Rectal smooth muscle tissue (tissue), 1 donor: ENCODE data around the gene PKIG.
"Not testable (repeated sequence)": the region's sequence is repeated elsewhere in the genome, so short reads cannot be mapped to it uniquely, and the experiment has no call there.

Experiments
- H3K27ac ChIP-seq: one replicate; pipeline ENCODE4 v1.7.0; 2013; ENCODE audit warnings: low read depth, low read length, inconsistent platforms
- H3K27me3 ChIP-seq: one replicate; pipeline ENCODE4 v1.7.0; 2013; ENCODE audit warnings: low read length; ENCODE audit not compliant: control insufficient read depth, insufficient read depth
- H3K36me3 ChIP-seq: one replicate; pipeline ENCODE4 v1.7.0; 2013; ENCODE audit warnings: low read length; ENCODE audit not compliant: control insufficient read depth, insufficient read depth
- H3K4me1 ChIP-seq: one replicate; pipeline ENCODE4 v1.7.0; 2013; ENCODE audit warnings: low read length; ENCODE audit not compliant: control insufficient read depth, insufficient read depth
- H3K4me3 ChIP-seq: one replicate; pipeline ENCODE4 v1.7.0; 2013; ENCODE audit warnings: low read length
- H3K9ac ChIP-seq: one replicate; pipeline ENCODE4 v1.7.0; 2013; ENCODE audit warnings: low read length

PKIG gene

GRCh38 chr20:44552568-44552949, 29.8 kb upstream of the PKIG start:
- Histone ChIP-seq H3K4me3 (no peak overlapping the region), H3K27me3 (no peaks in the 10 kb centered on the region), H3K4me1 (peaks cover 37% of the 10 kb centered on the region), H3K9ac (no peak overlapping the region), H3K27ac (peak overlapping the region; percentile 80), H3K36me3 (no peaks in the 10 kb centered on the region)

- Histone ChIP-seq H3K27me3 (no peaks in the 10 kb centered on the region), H3K36me3 (no peaks in the 10 kb centered on the region), H3K4me1 (peaks cover 37% of the 10 kb centered on the region), H3K4me3 (no peak overlapping the region), H3K27ac (peak overlapping the region; percentile 80), H3K9ac (no peak overlapping the region)
Measured at GRCh38 chr20:44552950-44553908, 29.1 kb upstream of the PKIG start.

DNA sequence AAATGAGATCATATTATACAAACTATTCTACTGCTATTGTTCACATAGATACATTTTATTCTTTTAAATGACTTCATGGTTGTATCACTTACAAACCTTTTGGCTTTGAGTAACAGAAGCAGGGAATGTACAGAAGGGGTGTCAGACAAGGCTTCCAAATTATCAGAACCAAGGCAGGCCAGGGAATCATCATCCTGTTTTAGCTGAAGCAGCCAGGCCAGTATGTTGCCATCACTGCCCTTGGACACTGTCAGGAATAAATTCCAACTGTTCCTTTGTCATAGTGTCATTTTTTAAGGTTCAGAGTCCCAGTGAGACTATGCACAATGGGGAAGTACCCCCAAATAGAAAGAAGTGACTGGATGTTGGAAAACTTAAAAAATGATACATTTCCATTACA, 23.1 kb upstream of the PKIG start:
- Histone ChIP-seq H3K36me3 (no peaks in the 10 kb centered on the region), H3K4me1 (peaks cover 15% of the 10 kb centered on the region), H3K9ac (no peak overlapping the region), H3K27ac (no peak overlapping the region), H3K27me3 (no peaks in the 10 kb centered on the region), H3K4me3 (no peak overlapping the region)

- Histone ChIP-seq H3K4me1 (peaks cover 7% of the 10 kb centered on the region), H3K9ac (no peak overlapping the region), H3K27me3 (no peaks in the 10 kb centered on the region), H3K27ac (no peak overlapping the region), H3K4me3 (no peak overlapping the region), H3K36me3 (no peaks in the 10 kb centered on the region)
Measured at GRCh38 chr20:44560229-44560628, 22.1 kb upstream of the PKIG start.

GRCh38 chr20:44560818-44561217, 21.6 kb upstream of the PKIG start:
- H3K36me3 ChIP-seq, H3K9ac ChIP-seq, H3K4me3 ChIP-seq, H3K4me1 ChIP-seq, H3K27ac ChIP-seq, H3K27me3 ChIP-seq: not testable (repeated sequence)

GRCh38 chr20:44561876-44562275, 20.5 kb upstream of the PKIG start:
- Histone ChIP-seq H3K4me3 (no peak overlapping the region), H3K27me3 (no peaks in the 10 kb centered on the region), H3K27ac (no peak overlapping the region), H3K4me1 (peaks cover 4% of the 10 kb centered on the region), H3K36me3 (no peaks in the 10 kb centered on the region), H3K9ac (no peak overlapping the region)

GRCh38 chr20:44566018-44566417, 16.4 kb upstream of the PKIG start:
- Histone ChIP-seq H3K27me3 (no peaks in the 10 kb centered on the region), H3K36me3 (no peaks in the 10 kb centered on the region), H3K9ac (no peak overlapping the region), H3K4me1 (peaks cover 6% of the 10 kb centered on the region), H3K27ac (peak overlapping the region; percentile 11), H3K4me3 (no peak overlapping the region)

GRCh38 chr20:44566811-44567210, 15.6 kb upstream of the PKIG start:
- Histone ChIP-seq H3K27me3 (no peaks in the 10 kb centered on the region), H3K4me3 (no peak overlapping the region)

DNA sequence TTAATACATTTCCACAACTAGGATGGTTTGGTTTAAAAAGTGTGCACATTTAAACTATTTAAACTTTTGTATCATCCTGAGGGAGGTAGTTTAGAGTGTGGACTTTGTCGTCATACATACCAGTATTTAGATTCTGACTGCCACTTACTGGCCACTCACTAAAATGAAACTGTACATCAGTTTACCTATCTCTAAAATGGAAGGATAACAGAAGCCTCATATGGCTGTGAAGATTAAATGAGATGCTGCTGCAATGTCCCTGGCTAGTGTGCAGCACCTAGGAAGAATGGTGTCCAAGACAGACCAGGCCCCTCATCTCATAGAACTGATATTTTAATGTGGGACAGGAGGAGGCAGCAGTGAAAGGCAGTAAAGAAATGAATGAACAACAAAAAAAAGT, 12.0 kb upstream of the PKIG start:
- Histone ChIP-seq H3K36me3 (no peaks in the 10 kb centered on the region), H3K27ac (no peak overlapping the region), H3K27me3 (no peaks in the 10 kb centered on the region), H3K9ac (no peak overlapping the region), H3K4me1 (peaks cover 23% of the 10 kb centered on the region), H3K4me3 (no peak overlapping the region)

More at GRCh38 chr20:44566811-44567210, 15.6 kb upstream of the PKIG start:
- H3K27ac ChIP-seq, result no peak overlapping the region
- H3K9ac ChIP-seq, result no peak overlapping the region
- H3K36me3 ChIP-seq, result no peaks in the 10 kb centered on the region
- H3K4me1 ChIP-seq, result peaks cover 13% of the 10 kb centered on the region

- Histone ChIP-seq H3K4me1 (peaks cover 29% of the 10 kb centered on the region), H3K9ac (no peak overlapping the region), H3K36me3 (no peaks in the 10 kb centered on the region), H3K27ac (peak overlapping the region; percentile 76), H3K4me3 (no peak overlapping the region), H3K27me3 (no peaks in the 10 kb centered on the region)
Measured at GRCh38 chr20:44571362-44571988, 10.9 kb upstream of the PKIG start.

DNA sequence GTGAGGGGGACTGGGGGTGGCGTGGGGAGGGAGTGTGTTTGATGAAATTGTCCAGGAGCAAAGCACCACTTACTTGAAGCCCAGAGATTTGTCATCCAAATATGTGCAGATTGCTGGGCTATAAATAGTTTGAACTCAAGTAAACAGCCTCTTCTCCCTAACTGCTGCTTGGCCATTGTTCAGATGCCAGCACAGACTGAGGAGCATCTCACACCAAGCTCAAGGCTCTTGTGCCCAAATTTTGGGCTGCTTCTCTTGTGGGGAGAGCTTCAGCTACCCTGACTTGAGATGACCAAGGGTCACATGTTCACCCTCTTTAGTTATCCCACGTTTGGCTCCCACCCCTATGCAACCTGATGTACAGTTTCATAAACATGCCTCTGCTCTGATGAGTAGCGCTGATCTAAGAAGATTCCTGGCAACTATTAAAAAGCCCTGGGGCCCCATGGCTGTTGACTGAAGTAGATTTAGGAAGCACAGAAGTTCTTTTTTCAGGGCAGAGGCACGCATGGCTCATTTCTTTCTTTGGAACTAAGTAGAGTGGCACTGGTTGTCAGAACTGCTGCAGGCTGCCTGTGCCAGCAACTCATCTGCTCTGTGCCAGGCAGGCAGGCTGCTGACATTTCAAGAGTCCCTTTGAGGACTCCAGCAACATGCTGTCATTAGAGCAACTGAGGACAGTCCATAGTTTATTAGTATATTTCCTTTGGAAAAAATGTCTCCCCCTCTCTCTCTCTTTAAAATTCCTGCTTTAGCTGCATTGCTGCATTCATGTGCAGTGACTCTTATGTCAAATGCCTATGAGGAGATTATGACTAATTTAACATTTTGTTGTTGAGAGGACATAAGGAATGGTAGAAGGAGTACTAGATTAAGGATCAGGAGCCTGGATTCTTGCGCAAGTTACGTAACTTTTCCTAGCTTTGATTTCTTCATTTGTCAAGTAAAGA, 9.6 kb upstream of the PKIG start:
- Histone ChIP-seq H3K27ac (peak overlapping the region; percentile 95), H3K4me3 (peak overlapping the region; percentile 25), H3K4me1 (peaks cover 30% of the 10 kb centered on the region), H3K9ac (no peak overlapping the region), H3K27me3 (no peaks in the 10 kb centered on the region), H3K36me3 (no peaks in the 10 kb centered on the region)

- H3K4me3 ChIP-seq, result no peak overlapping the region
- H3K27ac ChIP-seq, result peak overlapping the region; percentile 95
- no peaks in the 10 kb centered on the region for H3K27me3 ChIP-seq
- no peaks in the 10 kb centered on the region for H3K36me3 ChIP-seq
- H3K9ac ChIP-seq, result no peak overlapping the region
- H3K4me1 ChIP-seq, result peaks cover 30% of the 10 kb centered on the region
Measured at GRCh38 chr20:44573501-44573869, 8.9 kb upstream of the PKIG start.
